HEK293 (cell line): Measurements from ENCODE around the gene NCK2.

Source experiments
- CTCF ChIA-PET: fragments of 350-600 bp; formaldehyde crosslinking; extraction: SDS; loops from one replicate; lab custom pipeline; 2021; ENCODE audit warnings: antibody characterized with exemption; lab: Yijun Ruan, JAX
- POLR2A ChIA-PET: fragments of 300-600 bp; formaldehyde crosslinking; extraction: SDS; loops from one replicate; lab custom pipeline; 2020; ENCODE audit warnings: antibody characterized with exemption, inconsistent platforms; lab: Yijun Ruan, JAX
- H3K27ac ChIP-seq: fragments of 200-500 bp; sonication (Bioruptor generic); 2 replicates; pipeline ENCODE4 v1.5.1; 2014; ENCODE audit warnings: low read depth, low read length, control low read depth, inconsistent platforms; ENCODE audit errors: extremely low read depth
- H3K36me3 ChIP-seq, 2 experiments: fragments of 200-500 bp in 1 of 2; sonication (Bioruptor generic) in 1 of 2; 1 replicate in 1 of 2; 2 replicates in 1 of 2; pipeline ENCODE4 v1.5.1; 2014 to 2017; ENCODE audit warnings: inconsistent platforms in 2 of 2, low read length in 2 of 2; ENCODE audit not compliant: control insufficient read depth in 2 of 2, insufficient read depth in 1 of 2
- H3K4me1 ChIP-seq: fragments of 200-500 bp; sonication (Bioruptor generic); 2 replicates; pipeline ENCODE4 v1.5.1; 2014; ENCODE audit warnings: mild to moderate bottlenecking, low read length, inconsistent platforms; ENCODE audit not compliant: control insufficient read depth, insufficient read depth
- H3K4me3 ChIP-seq: 2 replicates; pipeline ENCODE4 v1.5.1; 2011; ENCODE audit warnings: low read depth, mild to moderate bottlenecking, control low read depth, low read length, moderate library complexity
- H3K9me3 ChIP-seq: fragments of 200-500 bp; sonication (Bioruptor generic); 2 replicates; pipeline ENCODE4 v1.5.1; 2014; ENCODE audit warnings: low read depth, low read length, inconsistent platforms; ENCODE audit not compliant: control insufficient read depth, insufficient read depth
- OVOL3 ChIP-seq: fragments of 450-650 bp; formaldehyde crosslinking; IDR thresholded peaks from 2 replicates; pipeline ENCODE4 v1.5.1; 2016; ENCODE audit warnings: missing biosample characterization, missing genetic modification characterization
- PRDM2 ChIP-seq: fragments of 450-650 bp; formaldehyde crosslinking; IDR thresholded peaks from 2 replicates; pipeline ENCODE4 v1.5.1; 2016; ENCODE audit warnings: missing biosample characterization, missing genetic modification characterization, borderline replicate concordance
- ZFP3 ChIP-seq: fragments of 450-650 bp; formaldehyde crosslinking; IDR thresholded peaks from 2 replicates; pipeline ENCODE4 v1.5.1; 2016; ENCODE audit warnings: low read depth, missing biosample characterization, missing genetic modification characterization
- ZNF133 ChIP-seq: fragments of 450-650 bp; formaldehyde crosslinking; IDR thresholded peaks from 2 replicates; pipeline ENCODE4 v1.5.1; 2016; ENCODE audit warnings: missing biosample characterization, missing genetic modification characterization
- ZNF146 ChIP-seq: fragments of 450-650 bp; formaldehyde crosslinking; IDR thresholded peaks from 2 replicates; pipeline ENCODE4 v1.5.1; 2016; ENCODE audit warnings: missing biosample characterization, missing genetic modification characterization
- ZNF24 ChIP-seq: fragments of 450-650 bp; formaldehyde crosslinking; IDR thresholded peaks from 2 replicates; pipeline ENCODE4 v1.5.1; 2016; ENCODE audit warnings: missing biosample characterization, missing genetic modification characterization
- ZNF350 ChIP-seq: fragments of 450-650 bp; formaldehyde crosslinking; IDR thresholded peaks from 2 replicates; pipeline ENCODE4 v1.5.0; 2017; ENCODE audit warnings: missing biosample characterization, mild to moderate bottlenecking, missing genetic modification characterization
- ZNF521 ChIP-seq: fragments of 450-650 bp; formaldehyde crosslinking; IDR thresholded peaks from 2 replicates; pipeline ENCODE4 v1.5.1; 2017; ENCODE audit warnings: missing biosample characterization, mild to moderate bottlenecking, missing genetic modification characterization
- ZNF664 ChIP-seq: fragments of 450-650 bp; formaldehyde crosslinking; IDR thresholded peaks from 2 replicates; pipeline ENCODE4 v1.5.1; 2016; ENCODE audit warnings: missing biosample characterization, missing genetic modification characterization
- ZNF777 ChIP-seq: fragments of 450-650 bp; formaldehyde crosslinking; IDR thresholded peaks from 2 replicates; pipeline ENCODE4 v1.5.1; 2017; ENCODE audit warnings: missing biosample characterization, missing genetic modification characterization, borderline replicate concordance
- TF ChIP-seq, protein P1 (sequence below): fragments of 450-650 bp; formaldehyde crosslinking; IDR thresholded peaks from 2 replicates; pipeline ENCODE4 v1.5.1; 2016; ENCODE audit warnings: missing biosample characterization, missing genetic modification characterization, borderline replicate concordance
- TF ChIP-seq, protein P2 (sequence below): fragments of 450-650 bp; IDR thresholded peaks from 2 replicates; pipeline ENCODE4 v1.5.1; 2018; ENCODE audit warnings: missing biosample characterization, missing genetic modification characterization

Gene NCK2

GRCh38 chr2:105879106-105879802 is 134.5 kb downstream of the NCK2 start (continued):
- no peak for TF ChIP-seq PRDM2 (tag by site-specific recombination)
- TF ChIP-seq OVOL3 = no peak
- no peak for TF ChIP-seq ZNF146 (tag by site-specific recombination)
- TF ChIP-seq, protein P1, sequence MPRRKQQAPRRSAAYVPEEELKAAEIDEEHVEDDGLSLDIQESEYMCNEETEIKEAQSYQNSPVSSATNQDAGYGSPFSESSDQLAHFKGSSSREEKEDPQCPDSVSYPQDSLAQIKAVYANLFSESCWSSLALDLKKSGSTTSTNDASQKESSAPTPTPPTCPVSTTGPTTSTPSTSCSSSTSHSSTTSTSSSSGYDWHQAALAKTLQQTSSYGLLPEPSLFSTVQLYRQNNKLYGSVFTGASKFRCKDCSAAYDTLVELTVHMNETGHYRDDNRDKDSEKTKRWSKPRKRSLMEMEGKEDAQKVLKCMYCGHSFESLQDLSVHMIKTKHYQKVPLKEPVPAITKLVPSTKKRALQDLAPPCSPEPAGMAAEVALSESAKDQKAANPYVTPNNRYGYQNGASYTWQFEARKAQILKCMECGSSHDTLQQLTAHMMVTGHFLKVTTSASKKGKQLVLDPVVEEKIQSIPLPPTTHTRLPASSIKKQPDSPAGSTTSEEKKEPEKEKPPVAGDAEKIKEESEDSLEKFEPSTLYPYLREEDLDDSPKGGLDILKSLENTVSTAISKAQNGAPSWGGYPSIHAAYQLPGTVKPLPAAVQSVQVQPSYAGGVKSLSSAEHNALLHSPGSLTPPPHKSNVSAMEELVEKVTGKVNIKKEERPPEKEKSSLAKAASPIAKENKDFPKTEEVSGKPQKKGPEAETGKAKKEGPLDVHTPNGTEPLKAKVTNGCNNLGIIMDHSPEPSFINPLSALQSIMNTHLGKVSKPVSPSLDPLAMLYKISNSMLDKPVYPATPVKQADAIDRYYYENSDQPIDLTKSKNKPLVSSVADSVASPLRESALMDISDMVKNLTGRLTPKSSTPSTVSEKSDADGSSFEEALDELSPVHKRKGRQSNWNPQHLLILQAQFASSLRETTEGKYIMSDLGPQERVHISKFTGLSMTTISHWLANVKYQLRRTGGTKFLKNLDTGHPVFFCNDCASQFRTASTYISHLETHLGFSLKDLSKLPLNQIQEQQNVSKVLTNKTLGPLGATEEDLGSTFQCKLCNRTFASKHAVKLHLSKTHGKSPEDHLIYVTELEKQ (tag by site-specific recombination) = no peak
- no peak for TF ChIP-seq ZNF521 (tag by site-specific recombination)
- no peak for TF ChIP-seq ZFP3 (tag by site-specific recombination)

- H3K4me1 ChIP-seq = no peaks in the 10 kb centered on the region
- POLR2A ChIA-PET = no interaction called here
- CTCF ChIA-PET = no interaction called here
- no peaks in the 10 kb centered on the region for H3K9me3 ChIP-seq
- no peak for TF ChIP-seq ZNF24
- no peak for TF ChIP-seq ZNF133 (tag by site-specific recombination)
- no peak for TF ChIP-seq ZNF664 (tag by site-specific recombination)
- TF ChIP-seq ZNF777 (tag by site-specific recombination) = no peak
- no peak overlapping the region for H3K27ac ChIP-seq
- peaks cover 3 to 22% of the 10 kb centered on the region in 2 experiments; a peak in 1 of 3 replicates for H3K36me3 ChIP-seq
- H3K4me3 ChIP-seq = no peak overlapping the region
Measured at GRCh38 chr2:105879803-105880300, 135.1 kb downstream of the NCK2 start.

- TF ChIP-seq ZNF350 (tag by site-specific recombination) = no peak
- TF ChIP-seq, protein P2, sequence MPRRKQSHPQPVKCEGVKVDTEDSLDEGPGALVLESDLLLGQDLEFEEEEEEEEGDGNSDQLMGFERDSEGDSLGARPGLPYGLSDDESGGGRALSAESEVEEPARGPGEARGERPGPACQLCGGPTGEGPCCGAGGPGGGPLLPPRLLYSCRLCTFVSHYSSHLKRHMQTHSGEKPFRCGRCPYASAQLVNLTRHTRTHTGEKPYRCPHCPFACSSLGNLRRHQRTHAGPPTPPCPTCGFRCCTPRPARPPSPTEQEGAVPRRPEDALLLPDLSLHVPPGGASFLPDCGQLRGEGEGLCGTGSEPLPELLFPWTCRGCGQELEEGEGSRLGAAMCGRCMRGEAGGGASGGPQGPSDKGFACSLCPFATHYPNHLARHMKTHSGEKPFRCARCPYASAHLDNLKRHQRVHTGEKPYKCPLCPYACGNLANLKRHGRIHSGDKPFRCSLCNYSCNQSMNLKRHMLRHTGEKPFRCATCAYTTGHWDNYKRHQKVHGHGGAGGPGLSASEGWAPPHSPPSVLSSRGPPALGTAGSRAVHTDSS = no peak
- ChIA-PET CTCF (no interaction called here), POLR2A (no interaction called here)
Measured at GRCh38 chr2:105880637-105881036, 135.9 kb downstream of the NCK2 start.

More at GRCh38 chr2:105880637-105881036, 135.9 kb downstream of the NCK2 start:
- H3K4me3 ChIP-seq = no peak overlapping the region
- H3K36me3 ChIP-seq = peaks cover 3 to 22% of the 10 kb centered on the region in 2 experiments; a peak in 1 of 3 replicates
- H3K9me3 ChIP-seq = no peaks in the 10 kb centered on the region
- no peaks in the 10 kb centered on the region for H3K4me1 ChIP-seq
- no peak overlapping the region for H3K27ac ChIP-seq
